Esophagus muscularis mucosa (tissue), 4 donors: ENCODE data around the gene C11orf21.

Experiments
- CTCF ChIP-seq, 3 experiments: fragments of 200-600 bp in 2 of 3; fragments of 450-650 bp in 1 of 3; sonication (generic) in 2 of 3; IDR thresholded peaks; one replicate each; pipeline ENCODE4 v1.5.1; 2017 to 2019; ENCODE audit warnings: antibody characterized with exemption in 3 of 3, mild to moderate bottlenecking in 2 of 3, moderate library complexity in 1 of 3
- EP300 ChIP-seq: sonication (generic); formaldehyde crosslinking; IDR thresholded peaks from one replicate; pipeline ENCODE4 v1.6.1; 2017; ENCODE audit warnings: antibody characterized with exemption
- POLR2A ChIP-seq: fragments of 450-650 bp; IDR thresholded peaks from one replicate; pipeline ENCODE4 v1.6.1; 2017; ENCODE audit warnings: antibody characterized with exemption, moderate library complexity, mild to moderate bottlenecking, low read depth
- POLR2AphosphoS5 ChIP-seq, 2 donors: sonication (generic); formaldehyde crosslinking; IDR thresholded peaks; one replicate each; pipeline ENCODE4 v1.6.1; 2017; ENCODE audit warnings: antibody characterized with exemption in 2 of 2

- TF ChIP-seq POLR2A (no peak), POLR2AphosphoS5 (IDR thresholded peaks at IDR 0.05) (no peak), CTCF (IDR thresholded peaks at IDR 0.05) (no peak), EP300 (no peak)
Measured at GRCh38 chr11:2308713-2309112, 7.0 kb upstream of the C11orf21 start.
